Chondrocyte (in vitro differentiated cells): Measurements from ENCODE around the gene C14orf180. TPM values are rescaled to one million over a fixed set of nuclear protein-coding genes. Genes with fewer than 3 reads are reported as not detected.

ENCODE experiments used
- DNase-seq: peaks from one replicate; pipeline ENCODE4 v3.0.0; 2021; ENCODE audit warnings: mixed read lengths, low spot score
- H3K27ac Mint-ChIP-seq: one replicate; pipeline ENCODE4 v1.8.0; 2021; ENCODE audit warnings: mild to moderate bottlenecking, moderate library complexity, mixed read lengths; ENCODE audit not compliant: unreplicated experiment
- H3K27me3 Mint-ChIP-seq: 2 replicates; pipeline ENCODE4 v1.8.0; 2021; ENCODE audit warnings: low read depth, mixed read lengths
- H3K36me3 Mint-ChIP-seq: 2 replicates; pipeline ENCODE4 v1.8.0; 2021; ENCODE audit warnings: low read depth, mixed read lengths
- H3K4me1 Mint-ChIP-seq: 2 replicates; pipeline ENCODE4 v1.8.0; 2021; ENCODE audit warnings: low read depth, mild to moderate bottlenecking, mixed read lengths
- H3K4me3 Mint-ChIP-seq: one replicate; pipeline ENCODE4 v1.8.0; 2021; ENCODE audit warnings: mild to moderate bottlenecking, moderate library complexity, mixed read lengths; ENCODE audit not compliant: unreplicated experiment
- H3K9me3 Mint-ChIP-seq: 2 replicates; pipeline ENCODE4 v1.8.0; 2021; ENCODE audit warnings: low read depth, mixed read lengths
- total RNA-seq: library from RNA; stranded (reverse); gene quantifications from 3 replicates; pipeline ENCODE4 v1.2.1, GENCODE V29; 2021
- TF ChIP-seq, protein P1 (sequence below): fragments of 200-600 bp; sonication (generic); IDR thresholded peaks from 2 replicates; pipeline ENCODE4 v1.5.0; 2021; ENCODE audit warnings: antibody characterized with exemption, mild to moderate bottlenecking, moderate library complexity

Gene C14orf180
- total RNA-seq, 1 donor from 2014 or later = not detected

DNA sequence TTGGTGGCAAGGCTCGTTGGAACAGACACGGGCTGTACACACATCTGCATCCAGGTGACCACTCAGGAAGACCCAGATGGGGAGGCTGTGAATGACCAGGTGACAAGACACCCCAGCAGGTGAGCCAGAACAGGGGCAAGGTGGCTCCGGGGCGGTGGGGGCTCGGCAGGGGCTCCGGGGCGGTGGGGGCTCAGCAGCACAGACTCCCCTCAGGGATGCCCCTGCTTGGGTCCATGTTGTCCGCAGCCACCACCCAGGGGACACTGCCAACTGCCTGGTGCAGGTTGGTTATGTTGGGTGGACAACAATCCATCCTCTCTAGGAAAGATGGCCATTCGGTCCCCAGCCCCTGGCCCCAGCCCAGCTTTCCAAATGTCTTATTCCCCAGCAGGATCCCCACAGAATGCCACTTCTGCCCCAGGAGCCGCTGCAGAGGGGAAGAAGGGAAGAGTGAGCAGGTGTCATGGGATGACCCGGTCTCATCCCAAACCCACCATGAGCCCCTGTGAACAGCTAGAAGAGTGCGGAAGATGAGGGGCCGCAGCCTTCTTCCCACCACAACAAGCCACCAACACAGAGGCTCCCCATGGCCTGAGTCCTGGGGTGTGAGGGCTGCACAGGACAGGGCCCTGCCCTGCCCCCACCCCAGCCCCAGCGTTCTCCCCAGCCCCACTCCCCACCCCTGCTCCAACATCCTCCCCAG, 31.4 kb upstream of the C14orf180 start:
- Mint-ChIP-seq H3K4me3 (no peak overlapping the region), H3K27ac (no peak overlapping the region), H3K27me3 (peaks cover 44% of the 10 kb centered on the region), H3K4me1 (no peaks in the 10 kb centered on the region), H3K9me3 (no peaks in the 10 kb centered on the region), H3K36me3 (no peaks in the 10 kb centered on the region)
- no peak for DNase-seq
- TF ChIP-seq, protein P1, sequence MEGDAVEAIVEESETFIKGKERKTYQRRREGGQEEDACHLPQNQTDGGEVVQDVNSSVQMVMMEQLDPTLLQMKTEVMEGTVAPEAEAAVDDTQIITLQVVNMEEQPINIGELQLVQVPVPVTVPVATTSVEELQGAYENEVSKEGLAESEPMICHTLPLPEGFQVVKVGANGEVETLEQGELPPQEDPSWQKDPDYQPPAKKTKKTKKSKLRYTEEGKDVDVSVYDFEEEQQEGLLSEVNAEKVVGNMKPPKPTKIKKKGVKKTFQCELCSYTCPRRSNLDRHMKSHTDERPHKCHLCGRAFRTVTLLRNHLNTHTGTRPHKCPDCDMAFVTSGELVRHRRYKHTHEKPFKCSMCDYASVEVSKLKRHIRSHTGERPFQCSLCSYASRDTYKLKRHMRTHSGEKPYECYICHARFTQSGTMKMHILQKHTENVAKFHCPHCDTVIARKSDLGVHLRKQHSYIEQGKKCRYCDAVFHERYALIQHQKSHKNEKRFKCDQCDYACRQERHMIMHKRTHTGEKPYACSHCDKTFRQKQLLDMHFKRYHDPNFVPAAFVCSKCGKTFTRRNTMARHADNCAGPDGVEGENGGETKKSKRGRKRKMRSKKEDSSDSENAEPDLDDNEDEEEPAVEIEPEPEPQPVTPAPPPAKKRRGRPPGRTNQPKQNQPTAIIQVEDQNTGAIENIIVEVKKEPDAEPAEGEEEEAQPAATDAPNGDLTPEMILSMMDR = no peak

DNA sequence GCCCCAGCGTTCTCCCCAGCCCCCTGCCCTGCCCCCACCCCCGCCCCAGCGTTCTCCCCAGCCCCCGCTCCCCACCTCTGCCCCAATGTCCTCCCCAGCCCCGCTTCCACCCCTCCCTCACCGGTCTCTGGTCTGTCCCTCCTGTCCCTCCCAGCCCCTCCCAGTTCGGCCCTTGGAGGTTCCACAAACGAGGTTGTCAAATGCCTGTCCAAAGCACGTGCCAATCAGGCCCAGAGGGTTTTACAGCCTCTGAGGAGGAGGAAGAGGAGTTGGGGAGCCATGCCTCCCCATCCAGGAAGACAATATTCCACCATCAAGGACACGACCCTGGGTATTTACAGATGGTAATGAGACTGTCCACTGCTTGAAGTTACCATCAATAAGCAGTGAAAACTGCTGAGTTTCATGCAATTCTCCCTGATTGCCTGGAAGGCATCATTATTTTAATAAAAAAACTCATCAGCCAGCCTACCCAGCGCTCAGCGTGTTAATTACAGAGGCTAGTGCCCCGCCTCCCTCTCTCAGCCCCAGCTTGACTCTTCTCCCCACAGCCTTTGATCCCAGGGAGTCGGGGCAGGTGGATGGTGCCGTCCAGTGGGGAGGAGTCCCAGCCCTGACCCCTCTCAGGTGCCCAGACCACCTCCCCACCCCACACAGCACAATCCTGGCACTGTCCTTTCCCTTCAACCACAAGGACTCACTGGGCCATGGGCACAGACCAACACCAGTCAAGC, 30.6 kb upstream of the C14orf180 start:
- Mint-ChIP-seq H3K27ac (no peak overlapping the region), H3K4me1 (no peaks in the 10 kb centered on the region), H3K4me3 (no peak overlapping the region), H3K27me3 (peaks cover 42% of the 10 kb centered on the region), H3K9me3 (no peaks in the 10 kb centered on the region), H3K36me3 (no peaks in the 10 kb centered on the region)
- no peak for DNase-seq
- TF ChIP-seq, protein P1 = no peak

DNA sequence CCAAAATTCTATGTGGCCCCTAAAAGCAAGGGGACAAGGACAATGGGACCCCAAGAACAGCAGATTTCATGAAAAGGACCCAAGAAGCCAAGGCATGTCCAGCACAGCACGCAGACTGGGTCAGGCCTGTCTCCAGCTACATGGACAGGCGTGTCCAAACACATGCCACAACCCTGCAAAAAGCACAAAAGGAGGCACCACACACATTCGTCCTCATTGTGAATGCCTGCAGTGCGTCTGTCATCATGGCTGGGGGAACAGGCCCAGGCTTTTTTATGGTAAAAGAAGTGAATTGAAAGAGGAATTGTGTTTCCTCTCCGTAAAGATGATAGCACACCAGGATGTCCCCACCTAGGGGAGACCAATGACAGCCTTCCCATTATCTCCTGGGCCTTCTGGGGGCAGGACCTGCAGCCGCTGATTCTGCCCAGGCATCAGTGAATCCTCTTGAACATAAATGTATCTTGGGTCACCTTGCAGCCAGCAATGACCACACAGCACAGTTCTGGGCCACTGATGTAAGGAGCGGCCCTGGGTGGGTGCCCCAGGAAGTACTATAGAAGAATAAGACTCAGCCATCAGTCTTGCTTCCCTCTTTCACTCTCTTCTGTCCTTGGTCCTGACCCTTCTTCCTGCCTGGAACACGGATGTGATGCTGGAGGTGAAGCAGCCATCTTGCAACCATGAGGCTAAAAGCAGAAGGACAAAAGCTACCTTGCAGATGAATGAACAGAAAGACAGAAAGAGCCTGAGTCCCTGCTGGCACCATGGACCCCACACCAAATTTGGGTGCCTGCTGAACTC, 29.8 kb upstream of the C14orf180 start:
- DNase-seq = no peak
- Mint-ChIP-seq H3K9me3 (no peaks in the 10 kb centered on the region), H3K27ac (no peak overlapping the region), H3K36me3 (no peaks in the 10 kb centered on the region), H3K4me1 (no peaks in the 10 kb centered on the region), H3K27me3 (peaks cover 35% of the 10 kb centered on the region), H3K4me3 (no peak overlapping the region)
- TF ChIP-seq, protein P1 = no peak

GRCh38 chr14:104550340-104550860, 29.2 kb upstream of the C14orf180 start:
- H3K9me3 Mint-ChIP-seq = no peaks in the 10 kb centered on the region
- no peaks in the 10 kb centered on the region for H3K4me1 Mint-ChIP-seq
- TF ChIP-seq, protein P1 = no peak
- peaks cover 32% of the 10 kb centered on the region for H3K27me3 Mint-ChIP-seq
- DNase-seq = no peak
- H3K36me3 Mint-ChIP-seq = no peaks in the 10 kb centered on the region
- no peak overlapping the region for H3K27ac Mint-ChIP-seq
- H3K4me3 Mint-ChIP-seq = no peak overlapping the region
